ENCODE results near the gene CTNNA2.

The CTNNA2 gene

DNA sequence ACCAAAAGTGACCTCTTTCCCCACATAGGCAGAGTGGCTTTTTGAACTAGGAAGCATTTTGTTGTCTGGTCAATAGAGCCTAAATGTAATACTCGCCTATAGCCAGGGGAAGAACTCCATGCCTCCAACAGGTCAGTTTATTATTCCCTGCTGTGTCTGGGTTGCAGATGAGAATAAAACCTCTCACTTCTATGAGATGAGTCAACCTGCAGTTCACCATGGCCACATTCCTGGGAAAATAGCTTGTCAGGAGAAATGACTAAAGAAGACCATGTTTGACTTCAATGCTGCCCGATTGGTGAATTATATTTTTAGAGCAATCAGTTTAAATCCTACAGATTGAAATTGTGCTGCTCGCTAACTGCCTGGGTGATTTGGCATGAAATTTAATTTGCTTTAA is 838.4 kb downstream of the CTNNA2 start:
- DNase-seq, result no peak

DNA sequence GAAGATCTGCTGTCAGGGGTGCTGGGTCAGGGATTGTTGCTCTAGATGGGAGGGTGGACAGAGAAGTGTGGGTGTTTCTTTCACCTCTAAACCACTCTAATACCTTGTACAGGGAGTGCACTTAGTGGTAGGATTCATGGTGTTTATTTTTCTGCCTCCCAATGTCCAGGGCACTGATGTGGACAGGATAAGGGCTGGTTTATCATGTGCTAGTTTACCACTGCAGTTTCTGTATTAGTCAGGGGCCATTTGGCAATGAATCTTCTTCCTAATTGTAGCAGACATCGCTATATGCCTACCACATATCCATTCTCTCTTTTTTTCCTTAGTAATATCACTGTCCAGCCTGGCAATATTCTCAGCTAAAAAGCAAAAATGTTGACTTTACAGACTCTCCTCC is 842.0 kb downstream of the CTNNA2 start:
- no peak for DNase-seq

DNA sequence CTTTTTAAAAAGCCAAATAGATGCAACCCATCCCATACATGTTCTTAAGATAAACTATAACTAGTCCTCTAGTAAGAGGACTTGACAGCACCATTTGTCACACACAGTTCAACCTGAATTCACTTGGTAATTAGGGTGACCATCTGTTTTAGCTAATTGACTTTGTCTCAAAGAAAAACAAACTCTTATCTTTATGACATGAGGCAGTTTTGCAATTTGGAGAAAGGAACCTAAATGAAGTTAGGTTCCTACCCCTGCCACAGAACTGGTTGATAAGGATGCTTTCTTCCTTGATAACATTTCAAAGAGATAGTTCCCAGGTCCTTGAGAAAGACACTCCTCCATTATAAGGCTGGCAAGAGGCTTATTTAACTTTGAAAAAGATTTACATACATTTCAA is 849.1 kb downstream of the CTNNA2 start:
- DNase-seq, result no peak

DNA sequence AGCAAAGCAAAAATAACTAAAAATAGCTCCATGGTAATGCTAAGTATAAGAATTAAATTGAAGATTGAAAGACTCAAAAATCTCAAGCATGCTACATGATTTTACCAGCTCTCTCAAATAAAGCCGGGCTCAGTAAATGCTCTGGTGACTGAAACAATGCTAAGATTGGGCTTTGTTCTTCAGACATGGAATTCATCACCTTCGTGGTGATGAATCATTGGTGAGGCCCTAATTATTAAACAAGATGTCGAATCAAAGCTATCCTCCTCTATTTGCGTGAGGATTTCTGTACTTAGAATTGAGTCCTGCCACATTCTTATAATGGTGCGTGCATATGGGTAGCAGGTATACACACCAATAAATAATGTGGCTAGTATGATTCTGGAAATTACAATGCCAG is 850.5 kb downstream of the CTNNA2 start:
- no peak for DNase-seq

DNA sequence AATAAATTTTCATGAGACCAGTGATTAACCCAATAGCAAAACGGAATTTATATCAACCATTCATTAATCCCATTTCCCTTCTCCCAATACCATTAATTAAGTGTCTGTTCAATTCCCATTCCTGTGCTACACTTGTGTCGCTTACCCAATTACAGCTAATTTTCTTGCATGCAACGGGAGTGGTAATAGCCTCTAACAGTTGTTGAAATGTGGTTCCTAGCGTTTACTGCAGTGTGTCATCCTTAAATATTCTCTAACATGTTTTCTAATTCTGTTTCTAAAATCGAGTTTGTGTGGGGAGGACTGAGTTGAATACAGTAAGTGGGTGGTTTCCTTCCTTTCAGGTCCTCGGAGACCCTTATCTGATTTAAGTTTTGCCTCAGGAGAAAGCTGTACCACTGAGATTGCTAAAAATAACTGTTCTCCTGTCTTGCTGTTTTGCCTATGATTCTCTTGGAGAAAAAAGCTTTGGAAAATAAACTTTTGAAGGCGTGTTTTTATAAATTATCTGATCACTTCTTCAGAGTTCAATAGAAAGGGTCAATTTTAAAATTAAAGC is 851.0 kb downstream of the CTNNA2 start:
- no peak for DNase-seq

DNA sequence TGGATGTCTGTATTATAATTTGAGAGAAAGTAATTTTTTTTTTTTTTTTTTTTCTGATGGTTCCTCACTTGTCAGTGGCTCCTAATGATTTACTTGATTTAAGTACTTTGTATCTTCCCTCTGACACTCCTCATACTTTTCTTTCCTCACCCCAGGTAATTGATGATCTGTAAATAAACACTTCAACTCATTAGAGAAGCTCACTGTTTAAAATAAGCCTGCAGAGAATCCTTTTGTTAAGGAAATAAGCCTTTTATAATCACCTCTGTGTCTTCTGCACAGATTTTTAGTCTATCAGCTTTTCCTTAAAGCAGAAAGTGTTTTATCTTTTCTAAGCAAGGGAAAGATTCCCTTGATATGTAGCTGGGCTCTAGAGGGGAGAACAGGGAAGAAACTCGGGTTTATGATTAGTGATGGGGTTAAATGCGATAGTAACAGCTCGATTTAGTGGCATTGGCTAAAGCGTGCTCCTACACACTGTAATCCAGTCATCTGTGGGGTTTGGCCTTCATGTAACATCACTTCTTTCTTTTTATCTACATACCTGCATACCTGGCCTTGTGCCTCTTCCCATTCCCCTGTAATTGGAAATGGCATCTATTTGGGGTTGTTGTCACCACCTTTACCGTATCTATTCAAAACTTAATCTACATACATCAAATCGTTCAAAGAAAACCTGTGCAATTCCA is 851.8 kb downstream of the CTNNA2 start:
- no peak for DNase-seq

DNA sequence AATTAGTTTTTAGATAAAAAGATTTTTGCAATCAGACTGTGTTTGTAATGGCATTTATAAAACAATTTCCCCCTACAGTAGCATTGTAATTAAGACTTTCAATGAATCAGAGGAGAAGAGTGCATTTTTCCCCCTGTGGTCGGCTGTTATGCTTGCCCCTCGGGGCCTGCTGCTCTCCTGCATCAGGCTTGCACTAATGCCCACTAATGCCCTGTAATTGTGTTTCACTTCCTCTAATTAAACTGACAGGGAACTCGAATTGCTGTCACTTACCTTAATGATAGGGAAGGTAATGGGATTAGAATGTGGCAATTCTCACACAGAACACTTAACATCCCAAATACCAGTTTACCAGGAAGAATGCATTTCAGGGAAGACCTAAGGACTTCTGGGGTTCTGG is 852.9 kb downstream of the CTNNA2 start:
- no peak for DNase-seq

DNA sequence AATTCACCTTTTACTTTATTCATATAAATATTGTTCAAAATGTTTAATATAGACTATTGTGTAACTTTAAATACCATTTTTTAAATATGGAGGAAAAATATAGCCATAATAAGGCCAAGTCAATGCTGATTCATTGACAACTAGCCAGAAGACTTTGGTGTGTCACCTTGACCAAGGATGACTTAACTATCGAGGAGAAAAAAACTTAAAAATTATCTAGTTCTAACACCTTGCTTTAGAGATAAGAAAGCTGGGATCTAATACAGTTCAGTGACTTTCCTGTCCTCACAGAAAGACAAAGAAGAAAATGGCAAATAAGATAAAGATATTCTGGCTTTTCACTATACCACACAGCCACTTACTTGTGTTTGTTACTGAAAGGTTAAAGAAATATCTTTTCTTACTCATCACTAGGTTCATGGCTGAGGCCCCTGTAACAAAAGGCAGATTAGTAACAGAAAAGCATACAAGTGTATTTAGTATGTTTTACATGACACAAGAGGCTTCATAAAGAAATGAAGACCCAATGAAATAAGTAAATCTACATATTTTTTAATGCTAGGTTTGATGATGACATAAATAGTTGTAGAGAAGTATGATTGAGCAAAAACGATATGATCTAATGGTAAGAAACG is 857.6 kb downstream of the CTNNA2 start:
- DNase-seq, result no peak

DNA sequence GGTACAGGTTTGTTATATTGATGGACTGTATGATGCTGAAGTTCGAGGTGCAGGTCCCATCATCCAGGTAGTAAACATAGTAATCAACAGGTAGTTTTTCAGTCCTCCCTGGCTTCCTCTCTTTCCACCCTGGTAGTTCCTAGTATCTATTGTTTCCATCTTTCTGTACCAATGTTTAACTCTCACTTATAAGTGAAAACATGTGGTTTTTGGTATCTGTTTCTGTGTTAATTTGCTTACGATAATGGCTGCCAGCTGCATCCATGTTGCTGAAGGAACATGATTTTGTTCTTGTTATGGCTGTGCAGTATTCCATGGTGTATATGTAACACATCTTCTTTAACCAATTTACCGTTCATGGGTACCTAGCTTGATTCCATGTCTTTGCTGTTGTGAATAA is 861.3 kb downstream of the CTNNA2 start:
- DNase-seq, result no peak

DNA sequence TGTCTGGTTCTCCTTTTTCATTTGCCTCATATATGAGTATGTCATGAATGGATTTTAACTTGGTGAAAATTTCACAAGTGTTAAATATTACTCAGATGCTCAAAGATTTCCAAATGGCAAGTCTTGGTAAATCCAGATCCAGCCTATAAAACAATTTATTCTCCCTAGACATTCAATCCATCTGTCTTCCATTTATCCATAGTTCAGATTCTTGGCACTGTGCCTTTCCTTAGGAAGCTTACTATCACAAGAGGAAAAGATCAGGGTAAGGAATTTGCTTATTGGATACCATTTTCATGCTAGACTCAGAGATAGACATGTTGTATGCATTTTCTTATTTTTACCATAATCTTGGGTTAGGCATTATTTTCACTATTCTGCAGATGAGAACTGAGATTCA is 864.2 kb downstream of the CTNNA2 start:
- DNase-seq, result no peak

DNA sequence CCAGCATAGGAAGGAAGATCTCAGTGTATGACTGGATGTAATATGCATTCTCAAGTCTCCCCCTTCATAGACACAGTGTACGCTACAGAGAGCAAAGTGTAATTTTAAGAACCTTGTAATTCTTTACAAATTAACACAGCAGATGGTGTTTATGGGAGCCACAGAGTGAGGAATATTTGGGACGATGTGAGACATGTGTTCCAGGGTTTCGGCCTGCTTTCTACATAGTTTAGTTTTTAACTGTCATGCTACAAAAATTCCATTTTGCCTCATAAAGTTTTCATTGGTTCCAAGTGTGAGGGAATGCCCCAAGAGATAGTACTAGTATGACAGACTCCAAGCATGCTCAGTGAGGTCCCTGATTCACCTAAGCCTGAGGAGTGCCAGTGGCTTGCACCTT is 867.9 kb downstream of the CTNNA2 start:
- no peak for DNase-seq

DNA sequence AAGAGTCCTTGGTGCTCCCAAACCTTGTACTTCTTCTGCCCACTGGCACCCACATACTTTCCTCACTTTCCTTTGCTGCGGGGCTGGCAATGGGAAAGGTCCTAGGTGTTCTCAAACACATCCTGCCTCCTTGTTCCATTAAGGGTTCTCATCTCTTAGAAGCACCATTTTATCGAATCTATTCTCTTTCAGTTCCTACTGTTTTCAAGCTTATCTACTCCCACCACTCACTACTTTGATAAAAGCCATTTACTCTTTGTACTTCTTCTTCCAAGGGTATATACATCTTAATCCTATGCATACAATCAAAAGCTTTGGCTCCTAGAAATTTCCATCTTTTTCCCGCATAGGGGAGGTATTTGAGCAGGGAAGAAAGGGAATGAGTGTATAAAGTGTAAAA is 868.8 kb downstream of the CTNNA2 start:
- no peak for DNase-seq

DNA sequence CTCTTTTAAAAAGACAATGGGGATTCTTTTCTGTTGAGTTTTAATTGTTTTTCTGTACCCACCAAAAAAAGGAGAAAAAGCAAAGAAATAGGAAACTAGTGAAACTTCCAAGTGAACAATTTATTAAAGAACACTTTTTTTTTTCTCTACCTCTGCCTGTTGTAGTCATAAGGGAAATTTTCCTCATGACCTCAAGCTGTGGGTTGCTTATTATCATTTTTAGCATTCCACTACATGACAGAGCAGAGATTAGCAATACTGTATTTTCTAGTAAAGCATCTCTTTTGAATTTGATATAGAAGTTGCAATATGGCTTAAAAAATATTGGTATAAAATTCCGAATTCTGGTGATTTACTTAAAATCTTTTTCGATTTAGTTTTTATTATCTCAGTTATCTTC is 879.6 kb downstream of the CTNNA2 start:
- no peak for DNase-seq

DNA sequence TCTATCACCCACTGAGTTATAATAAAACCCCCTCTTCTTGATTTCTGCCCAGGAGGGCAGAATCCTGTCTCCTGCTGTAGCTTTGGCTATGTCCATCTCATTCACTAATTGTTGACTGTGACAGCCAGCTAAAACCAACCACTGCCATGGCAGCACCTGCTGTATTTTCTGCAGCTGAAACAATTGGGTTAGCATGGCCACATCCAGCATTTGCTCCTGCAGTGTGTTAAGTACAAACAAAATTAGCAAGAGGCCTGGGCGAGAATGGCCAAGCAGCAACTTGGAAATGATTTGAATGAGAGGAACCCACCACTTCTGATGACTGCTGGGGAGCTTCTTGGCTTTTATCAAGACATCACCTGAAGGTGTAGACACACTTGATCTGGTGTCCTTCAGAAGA is 881.1 kb downstream of the CTNNA2 start:
- DNase-seq, result no peak

DNA sequence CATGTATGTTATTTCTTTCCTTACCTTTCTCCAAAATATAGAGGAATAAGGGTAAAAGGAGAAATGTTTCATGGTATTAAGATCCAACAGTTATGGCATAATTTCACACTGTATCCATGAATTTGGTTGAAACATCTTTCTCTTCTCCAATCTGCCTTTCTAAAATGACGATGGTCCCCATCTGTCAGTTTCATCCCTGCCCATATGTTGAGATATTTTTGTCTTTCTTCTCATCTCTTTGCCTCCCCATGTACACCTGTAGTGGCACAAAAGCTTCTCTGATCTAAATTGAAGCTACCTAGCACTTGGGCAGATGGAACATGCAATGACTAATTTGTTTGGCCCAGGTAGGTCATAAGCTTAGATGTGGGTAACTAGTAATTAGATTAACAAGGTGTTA is 882.4 kb downstream of the CTNNA2 start:
- no peak for DNase-seq

DNA sequence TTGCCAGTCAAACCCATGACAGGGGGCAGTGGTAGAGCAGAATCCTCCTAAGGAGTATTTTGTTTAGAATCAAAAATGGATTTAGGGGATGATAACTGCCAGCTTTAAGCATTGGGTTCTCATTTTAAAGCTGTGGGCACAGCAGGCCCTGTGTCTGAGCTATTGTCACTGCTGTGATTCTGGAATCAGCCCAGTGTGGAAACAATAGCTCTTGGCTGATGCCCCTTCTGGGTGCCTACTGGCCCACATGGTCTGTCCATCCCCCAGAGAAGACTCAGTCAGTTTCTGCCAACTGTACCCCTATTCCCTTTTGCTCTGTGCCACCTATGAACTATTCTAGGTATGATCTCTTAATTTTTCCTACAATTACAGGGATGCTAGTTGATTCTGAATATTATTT is 883.4 kb downstream of the CTNNA2 start:
- DNase-seq, result no peak

DNA sequence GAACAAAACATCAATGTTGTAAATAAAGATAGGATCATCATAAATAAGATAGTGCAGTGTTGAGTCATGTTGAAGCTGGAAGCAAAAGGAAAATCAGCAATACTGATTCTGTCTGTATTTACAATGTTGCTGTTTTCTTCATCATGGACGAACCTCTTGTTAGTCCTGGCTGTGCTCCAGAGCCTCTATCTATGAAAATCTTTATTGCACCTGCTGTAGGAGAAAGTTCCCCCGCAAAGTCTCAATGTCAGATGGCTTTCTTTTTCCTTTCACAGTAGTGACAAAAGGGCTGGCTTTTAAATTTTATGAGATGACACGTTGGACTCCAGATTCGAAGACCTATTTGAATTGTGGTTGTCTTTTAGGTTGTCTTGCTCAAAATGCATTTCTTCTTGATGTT is 890.2 kb downstream of the CTNNA2 start:
- DNase-seq, result no peak

DNA sequence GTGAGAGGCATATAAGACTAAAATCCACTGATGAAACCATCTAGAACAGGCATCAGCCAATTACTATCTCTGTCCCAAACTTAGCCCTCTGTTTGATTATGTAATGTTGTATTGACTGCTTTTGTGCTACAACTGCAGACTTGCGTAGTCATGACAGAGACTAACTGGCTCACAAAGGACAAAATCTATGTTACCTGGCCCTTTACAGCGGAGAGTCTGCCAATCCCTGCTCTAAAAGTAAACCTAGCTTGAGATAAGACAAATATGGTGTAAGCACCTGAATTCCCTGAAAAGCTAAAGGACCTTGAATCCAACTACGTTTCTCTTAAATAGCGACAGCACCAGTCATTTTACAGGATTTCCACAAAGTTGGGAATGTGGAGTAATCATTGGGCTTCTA is 894.5 kb downstream of the CTNNA2 start:
- DNase-seq, result no peak

DNA sequence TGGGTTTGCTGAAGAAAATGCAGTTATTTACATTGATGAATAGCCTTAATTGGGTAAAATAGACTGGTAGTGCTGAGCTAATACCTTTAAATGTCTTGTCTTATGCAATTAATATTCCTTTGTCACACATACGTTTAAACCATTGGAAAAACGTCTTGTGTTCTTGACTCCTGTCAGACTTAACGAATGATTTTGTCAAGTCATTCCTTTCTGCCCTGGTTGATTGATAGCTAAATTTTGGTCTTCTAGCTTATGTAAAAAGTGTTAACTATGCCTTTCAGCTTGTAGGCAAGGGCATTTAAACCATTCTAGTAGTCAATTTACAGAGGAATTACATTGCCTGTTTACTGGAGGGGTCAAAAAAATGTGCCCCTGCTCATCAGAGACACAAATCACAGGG is 897.5 kb downstream of the CTNNA2 start:
- no peak for DNase-seq

DNA sequence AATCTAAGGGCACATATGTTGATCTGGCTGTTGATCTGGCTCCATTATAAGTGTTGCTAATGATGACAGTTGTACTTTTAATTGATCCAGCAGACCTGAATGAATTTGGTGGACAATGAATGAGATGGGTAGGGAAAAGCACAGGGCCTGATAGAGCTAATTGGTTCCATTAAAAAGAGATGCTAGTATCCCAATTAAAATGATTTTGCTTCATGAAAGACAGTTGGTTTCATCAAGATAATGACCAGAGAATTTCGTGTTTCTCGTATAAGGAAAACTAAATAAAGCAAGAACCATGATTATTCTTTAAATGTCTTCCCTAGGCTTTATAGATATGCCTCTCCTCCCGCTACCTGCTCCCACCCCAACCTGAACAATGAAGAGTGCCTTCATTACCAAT is 900.3 kb downstream of the CTNNA2 start:
- no peak for DNase-seq

DNA sequence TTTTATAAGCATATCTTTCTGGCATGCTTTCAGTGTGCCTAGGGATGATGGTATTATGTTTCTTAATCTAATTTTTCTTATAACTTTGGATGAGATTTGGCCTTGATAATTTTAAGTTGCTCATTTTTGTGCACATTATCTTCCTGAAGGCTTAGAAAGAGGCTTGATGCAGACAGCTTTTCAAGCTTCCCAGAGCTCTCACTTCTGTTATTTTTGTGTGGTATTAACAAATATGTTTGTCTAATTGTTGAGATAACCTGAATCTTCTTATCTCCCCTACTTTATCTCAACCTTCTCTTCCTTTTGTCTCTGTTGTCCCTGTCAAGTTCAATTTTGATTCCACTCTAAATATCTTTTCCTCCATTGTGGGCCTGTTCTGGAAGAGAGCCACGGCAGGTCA is 904.9 kb downstream of the CTNNA2 start:
- no peak for DNase-seq

DNA sequence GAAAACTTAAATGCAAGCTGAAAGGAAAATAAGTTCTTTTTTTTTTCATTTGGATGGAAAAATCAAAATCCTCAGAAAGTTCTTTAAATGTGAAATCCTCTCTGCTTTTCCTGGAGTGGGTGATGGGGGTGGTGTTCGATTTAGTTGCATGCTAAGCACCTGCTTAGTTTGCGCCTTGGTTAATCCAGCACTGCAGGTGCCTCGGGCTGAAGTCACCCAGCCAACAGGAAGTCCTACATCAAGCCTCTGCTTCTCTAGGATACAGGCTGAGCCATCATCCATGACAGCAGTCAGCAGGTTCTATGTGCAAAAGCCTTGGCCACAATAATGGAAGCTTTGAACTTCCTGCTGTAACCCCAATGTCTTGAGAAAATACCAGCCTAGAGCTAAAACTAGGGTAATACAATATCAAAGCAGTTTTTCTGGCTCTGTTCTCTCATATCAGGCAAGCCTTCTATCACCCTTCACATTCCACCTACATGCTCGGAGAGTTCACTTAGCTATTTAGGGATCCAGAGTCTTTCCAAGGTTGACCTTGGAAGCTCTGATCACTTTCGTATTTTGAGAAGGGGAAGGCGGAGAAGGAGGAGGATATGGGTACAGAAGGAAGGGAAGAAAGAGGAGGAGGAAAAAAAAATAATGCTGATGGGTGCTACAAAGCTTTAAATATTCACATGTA is 907.8 kb downstream of the CTNNA2 start:
- no peak for DNase-seq

DNA sequence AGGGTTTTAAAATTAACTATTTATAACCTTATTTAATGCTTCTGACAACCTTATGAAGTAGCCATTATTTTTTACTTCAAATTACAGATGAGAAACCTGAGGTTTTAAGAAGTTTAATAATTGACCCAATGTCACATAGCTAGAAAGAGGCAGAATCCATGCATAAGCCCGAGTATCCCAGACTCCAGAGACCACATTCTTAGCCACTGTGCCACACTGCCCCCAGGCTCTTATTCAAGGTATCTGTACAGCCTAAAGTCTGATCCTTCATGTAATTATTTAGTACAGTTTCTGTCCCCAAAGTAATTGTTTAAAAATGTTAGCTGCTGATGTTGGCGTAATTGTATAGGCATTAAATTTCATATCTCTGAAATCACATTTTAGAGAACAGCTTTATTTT is 916.4 kb downstream of the CTNNA2 start:
- DNase-seq, result no peak

DNA sequence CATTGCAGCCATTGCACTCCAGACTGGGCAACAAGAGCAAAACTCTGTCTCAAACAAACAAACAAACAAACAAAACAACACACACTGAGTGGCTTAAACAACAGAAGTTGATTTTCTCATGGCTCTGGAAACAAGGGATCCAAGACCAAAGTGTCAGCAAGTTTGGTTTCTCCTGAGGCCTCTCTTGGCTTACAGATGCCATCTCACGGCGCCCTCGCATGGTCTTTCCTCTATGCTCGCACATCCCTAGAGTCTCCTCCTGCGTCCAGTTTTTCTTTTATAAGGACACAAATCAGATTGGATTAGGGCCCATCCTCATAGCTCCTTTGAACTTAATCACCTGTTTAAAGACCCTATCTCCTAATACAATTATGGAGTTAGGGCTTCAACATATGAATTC is 925.1 kb downstream of the CTNNA2 start:
- no peak for DNase-seq
